ENCODE data around the gene XYLT1.
A peak's percentile ranks its signal among the peaks of the same experiment; 100 is the strongest.

Gene XYLT1

DNA sequence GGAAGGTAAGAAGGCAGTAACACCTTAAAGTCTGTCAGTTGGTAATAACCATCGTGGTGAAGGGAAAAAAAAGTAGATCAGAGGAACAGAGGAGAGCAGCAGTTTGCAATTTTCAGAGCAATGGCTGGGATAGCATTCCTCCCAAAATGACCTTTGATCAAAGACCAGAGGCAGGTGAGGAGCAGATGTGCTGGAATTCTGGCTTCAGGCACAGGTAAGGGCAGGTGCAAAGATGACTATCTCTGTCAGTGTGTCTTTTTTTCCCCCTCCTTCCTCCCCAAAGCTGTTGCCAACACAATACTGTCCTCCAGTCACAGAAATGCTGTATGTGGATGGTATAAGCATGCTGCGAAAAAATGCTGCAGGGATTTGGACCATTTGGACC, 166.7 kb downstream of the XYLT1 start:
- no peak for DNase-seq

DNA sequence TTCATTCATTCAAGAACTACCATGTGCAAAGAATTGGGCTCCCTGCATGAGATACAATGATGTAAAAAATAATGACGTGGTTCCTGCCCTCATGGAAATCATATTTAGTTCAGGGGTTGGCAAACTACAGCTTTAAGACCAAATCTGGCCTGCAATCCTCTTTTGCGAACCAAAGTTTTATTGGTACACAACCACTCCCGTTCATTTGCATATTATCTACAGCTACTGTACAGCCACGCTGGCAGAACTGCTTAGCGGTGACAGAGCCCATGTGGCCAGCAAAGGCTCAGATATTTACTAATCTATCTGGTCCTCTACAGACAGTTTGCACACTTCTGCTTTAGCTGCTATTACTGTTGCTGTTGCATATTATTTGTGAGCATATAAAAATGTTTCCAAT, 167.7 kb downstream of the XYLT1 start:
- DNase-seq = peak; percentile 84

DNA sequence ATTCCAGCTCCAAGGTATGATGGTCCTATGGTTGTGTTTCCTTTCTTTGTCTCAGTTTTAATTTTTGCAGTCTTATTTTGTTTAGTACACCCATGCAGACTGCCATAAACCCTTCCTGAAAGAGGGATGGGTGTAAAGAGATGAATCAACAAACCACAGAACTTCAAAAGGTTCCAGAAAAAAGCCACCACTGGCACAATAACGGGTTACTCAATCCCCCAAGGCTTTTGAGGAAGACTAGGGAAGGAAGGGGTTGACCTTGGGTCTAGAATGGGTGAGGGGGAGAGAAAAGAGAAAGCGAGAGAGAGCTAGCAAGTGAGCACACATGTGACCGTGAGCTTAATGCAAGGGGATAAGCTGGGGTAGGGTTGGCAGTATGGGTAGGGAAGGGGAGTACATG, 168.1 kb downstream of the XYLT1 start:
- DNase-seq = peak; percentile 33

DNA sequence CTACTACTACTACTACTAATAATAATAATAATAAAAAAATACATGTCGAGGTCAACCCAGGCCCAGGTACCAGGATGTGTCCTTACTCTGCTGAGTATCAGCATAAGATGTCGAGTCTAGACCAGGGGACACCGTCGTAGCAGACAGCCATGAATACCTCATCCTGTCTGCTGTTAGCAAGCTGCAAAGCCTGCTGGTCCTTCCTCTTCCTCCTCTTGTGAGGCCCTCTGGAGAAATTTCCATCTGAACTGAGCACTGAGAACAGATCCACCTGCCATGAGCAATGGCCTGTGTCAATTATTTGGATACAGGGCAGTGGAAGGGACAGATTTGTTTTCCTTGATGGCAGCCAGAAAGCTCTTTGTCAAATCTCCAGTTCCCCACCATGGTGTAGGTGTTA, 168.5 kb downstream of the XYLT1 start:
- no peak for DNase-seq

DNA sequence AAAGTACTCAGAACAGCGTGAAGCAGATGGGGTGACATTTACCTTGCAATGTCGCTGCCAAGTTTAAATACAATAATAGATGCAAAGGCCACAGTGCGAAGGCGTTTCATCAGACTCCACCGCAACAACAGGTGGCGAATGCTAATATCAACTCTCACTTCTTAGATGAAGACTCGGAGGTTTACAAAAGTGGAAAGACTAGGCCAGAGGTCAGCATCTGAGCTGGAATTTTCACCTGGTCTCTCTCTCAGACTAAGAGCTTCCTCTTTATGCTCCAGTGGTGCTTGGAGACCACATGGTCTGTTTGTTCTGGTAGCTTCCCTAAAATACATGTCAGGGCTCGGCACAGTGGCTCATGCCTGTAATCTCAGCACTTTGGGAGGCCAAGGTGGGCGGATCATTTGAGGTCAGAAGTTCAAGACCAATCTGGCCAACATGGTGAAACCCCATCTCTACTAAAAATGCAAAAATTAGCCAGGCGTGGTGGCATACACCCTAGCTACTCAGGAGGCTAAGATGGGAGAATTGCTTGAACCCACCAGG, 169.1 kb downstream of the XYLT1 start:
- peak; percentile 57 for DNase-seq

DNA sequence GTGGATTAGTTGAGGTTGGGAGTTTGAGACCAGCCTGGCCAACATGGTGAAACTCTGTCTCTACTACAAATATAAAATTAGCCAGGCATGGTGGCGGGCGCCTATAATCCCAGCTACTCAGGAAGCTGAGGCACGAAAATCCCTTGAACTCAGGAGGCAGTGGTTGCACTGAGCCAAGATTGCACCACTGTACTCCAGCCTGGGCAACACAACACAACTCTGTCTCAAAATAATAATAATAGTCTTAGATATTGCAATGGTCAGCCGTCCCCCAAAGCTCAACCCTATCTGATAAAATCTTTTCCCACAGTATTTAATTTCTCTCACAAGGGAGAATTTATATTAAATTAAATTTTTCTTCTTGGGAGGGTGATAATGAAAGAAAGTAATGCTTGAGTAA, 169.6 kb downstream of the XYLT1 start:
- no peak for DNase-seq

DNA sequence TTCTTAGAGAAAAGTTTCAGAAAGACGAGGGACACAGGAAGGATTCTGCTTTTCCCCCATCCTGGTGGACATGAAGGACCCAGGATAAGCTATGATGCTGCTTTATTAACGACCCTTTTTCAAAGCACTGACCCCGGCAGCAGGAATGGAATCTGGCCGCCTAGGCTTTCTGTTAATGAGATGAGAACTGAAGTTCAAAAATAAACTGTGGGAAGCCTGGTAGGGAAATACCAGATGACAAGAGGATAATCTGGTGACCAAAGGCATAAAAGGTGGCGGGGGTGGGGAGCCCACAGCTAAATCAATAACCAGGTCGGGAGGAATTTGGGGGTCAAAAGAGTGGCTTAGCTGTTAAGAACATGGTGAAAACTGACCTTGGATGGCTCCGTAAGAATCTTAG, 171.0 kb downstream of the XYLT1 start:
- DNase-seq = no peak

DNA sequence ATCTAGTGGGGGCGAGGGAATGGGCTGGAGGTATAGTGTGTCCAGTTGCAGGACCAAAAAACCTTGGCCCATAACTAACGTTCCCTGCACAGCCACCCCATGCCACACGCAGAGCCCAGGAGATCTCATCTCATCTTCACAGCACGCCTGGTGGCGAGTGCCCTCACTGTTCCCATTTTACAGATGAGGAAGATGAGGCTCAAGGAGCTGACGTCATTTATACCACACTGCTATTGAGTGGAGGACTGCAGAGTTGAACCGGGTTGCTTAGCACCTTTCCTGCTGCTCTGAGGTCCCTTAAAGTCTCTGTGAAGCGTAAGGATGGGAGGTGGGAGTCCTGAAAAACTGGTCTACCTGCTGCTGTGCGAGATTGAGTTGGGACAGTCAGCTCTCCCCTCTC, 172.5 kb downstream of the XYLT1 start:
- no peak for DNase-seq

DNA sequence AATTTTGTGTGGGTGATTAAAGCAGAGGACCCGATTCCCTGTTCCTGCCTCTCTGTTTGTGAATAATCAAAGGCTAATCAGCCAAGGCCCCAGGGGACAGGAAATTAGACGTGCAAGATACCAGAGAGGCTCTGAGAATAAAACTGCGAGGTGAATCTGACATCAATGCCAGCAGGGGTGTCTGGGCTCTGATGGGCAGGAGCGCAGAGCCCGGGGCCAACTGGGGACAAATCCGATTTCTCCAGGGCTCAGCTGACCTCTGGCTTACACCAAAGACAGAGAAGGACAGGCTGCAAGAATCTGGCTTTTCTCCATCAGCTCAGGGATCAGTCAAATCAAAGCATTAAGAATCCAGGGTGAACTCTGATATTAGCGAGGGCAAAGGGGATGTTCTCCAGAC, 174.3 kb downstream of the XYLT1 start:
- DNase-seq = no peak

DNA sequence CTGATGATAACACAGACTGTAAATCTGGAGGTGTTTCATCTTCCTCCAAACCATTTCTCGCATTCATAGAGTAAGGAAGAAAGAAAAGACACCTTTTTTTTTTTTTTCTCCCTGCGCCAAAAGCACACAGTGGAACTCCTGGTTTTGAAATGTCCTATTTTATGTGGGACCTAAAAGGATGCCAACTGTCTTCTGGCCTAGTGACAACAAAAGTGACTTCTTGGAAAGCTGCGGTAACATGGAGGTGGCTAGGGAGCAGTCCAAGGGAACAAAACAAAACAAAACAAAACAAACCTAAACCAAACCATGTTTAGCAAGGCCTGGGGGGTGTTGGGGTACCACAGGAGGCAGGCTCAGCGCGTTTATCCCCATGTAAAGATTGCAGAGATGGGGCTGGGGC, 174.8 kb downstream of the XYLT1 start:
- DNase-seq = no peak

DNA sequence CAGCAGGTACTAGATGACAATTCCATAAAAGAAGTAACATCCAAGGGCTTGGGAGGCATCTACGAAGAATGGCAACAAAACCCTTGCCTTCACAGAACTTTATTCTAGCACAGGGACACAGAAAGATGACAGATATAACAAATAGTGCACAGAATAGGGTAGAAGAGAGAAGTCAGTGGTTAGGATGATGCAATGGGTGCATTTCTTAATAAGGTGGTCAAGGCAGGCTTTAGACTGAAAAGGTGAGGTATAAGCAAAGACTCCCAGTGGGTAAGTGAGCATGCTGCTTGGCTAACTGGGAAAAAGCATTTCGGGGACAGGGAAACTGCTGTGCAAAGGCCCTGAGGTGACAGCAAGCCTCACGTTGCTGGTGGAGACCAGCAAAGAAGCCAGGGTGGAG, 175.9 kb downstream of the XYLT1 start:
- DNase-seq = peak; percentile 59

DNA sequence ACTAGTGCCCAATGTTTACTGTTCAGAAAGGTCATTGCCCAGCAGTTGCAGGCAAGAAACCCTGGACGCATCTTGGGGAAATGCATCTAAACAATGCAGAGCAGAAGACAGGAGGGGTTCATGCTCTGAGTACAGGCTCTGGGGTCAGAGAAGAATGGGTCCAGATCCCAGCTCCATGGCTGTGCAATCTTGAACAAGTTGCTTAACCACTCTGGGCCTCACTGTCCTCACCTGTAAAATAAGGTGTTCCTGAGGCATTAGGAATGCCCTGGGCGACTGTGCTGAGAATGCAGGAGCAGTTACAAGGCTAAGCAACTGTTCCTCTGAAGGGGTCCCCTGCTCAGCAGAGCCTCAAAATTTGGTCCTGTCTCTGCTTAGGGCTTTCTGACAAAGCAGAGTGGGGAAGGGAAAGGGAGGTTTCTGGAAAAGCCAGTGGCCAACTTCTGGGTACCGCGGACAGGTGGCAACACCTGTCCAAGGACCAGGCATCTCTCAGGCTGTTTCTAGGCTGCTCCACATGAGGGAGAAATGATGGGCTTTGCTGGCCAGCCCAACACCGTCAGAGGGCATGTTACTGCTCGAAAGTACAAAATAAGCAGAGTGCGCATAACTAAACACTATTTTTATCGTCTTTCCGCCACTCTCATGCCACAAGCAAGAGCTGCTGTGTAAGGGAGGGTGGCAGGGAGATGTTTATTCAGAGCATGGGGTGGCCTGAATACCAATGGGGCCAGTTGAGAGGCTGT, 176.8 kb downstream of the XYLT1 start:
- DNase-seq = no peak

DNA sequence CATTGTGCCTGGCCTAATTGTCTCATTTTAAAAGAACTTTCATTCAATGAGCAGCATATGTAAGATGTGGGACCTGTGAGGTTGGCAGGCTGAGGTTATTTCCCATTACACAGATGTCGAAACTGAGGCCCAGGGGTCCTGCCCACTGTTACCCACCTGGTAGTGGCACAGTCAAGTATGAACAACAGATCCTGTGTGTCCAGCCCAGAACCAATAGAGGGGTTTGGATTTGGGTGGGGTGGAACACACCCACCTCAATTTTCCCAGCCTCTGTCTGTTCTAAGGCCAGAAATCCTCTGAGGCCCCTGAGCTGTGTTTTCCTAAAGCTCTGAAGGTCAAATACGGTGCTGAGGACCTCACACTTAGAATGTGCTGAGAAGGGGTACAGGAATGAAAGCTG, 179.5 kb downstream of the XYLT1 start:
- no peak for DNase-seq

DNA sequence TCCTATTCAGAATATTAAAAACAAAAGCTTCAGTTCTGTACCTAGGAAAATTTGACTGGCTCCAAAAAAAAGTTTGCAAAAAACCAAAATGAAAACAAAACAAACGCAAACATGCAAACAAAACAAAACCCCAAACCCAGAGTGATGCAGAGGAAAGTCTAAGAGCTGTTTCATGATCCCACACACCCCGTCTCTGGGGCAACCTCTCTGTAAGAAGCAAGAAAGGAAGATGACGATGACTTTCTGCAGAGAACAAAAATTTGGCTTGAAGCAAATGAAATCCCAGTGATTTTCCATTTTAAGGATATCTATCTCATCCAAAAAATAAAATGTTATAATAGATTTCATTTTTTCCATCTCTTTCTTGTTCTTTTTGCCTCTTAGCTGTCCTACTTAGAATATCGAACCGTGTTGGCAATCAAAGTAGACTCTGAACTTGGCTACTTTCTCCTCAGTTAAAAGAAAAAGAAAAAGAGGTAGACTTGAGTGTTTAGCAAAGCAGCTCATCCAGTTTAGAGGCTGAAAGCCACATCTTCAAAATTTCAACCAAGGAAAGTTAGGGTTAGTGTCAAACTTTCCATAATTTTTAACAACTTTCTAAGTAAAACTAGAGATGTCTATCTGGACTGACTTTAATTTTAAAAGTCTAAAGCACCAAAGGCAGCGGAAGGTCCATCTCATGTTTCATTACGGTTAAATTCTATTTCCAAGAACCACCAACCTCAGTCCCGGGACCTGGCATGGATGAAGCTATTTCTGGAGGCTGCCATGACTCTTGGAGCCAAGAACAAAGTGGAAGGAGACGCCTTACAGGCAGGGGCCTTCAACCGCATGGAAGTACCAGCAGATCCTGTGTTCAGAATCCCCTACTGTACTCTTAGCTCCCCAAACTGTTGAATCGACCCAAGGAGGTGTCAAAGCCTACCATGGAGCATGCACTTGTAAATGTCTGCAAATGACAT, 180.8 kb downstream of the XYLT1 start:
- DNase-seq = no peak

DNA sequence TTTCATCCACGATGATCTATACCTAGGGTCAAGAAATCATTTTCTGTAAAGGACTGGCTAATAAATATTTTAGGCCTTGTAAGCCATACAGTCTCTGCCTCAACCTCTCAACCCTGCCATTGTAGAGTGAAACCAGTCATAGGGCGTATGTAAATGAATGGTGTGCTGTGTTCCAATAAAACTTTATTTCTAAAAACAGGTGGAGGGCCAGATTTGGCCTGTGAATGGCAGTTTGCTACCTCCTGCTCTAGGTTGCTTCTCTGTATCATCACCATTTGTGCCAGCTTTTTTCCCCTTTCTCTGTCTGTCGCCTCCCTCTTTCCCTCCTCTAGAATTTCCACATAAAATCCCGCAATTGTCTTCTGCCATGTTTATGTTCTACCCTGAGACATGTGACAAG, 181.7 kb downstream of the XYLT1 start:
- no peak for DNase-seq

DNA sequence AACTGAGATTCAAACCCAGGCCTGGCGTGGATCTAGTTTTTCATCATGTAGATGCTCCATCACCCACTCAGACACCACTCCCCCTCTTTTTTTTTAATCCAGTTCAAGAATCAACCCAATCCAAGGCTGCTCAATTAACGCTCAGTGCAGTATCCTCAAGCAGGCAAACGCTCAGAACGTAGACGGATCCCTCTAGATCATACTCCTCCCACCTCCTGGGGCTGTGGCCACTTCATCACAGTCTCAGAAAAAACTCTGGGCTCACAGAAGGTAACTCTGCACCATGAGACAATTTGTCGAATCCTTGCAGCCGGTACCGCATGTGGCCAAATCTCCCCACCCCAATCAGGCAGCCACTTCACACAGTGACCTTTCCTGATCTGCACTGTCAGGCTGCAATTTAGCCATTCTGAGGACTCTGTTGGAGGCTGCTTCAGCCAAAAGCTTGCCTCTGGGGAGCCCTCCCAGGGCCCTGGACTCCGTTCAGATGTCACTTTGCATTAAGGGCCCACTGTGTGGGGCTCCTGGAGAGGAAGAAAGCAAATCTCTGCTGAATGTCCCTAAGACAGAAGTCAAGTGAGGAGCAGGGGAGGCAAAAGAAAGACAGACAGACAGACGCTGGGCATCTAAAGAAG, 183.5 kb downstream of the XYLT1 start:
- no peak for DNase-seq

DNA sequence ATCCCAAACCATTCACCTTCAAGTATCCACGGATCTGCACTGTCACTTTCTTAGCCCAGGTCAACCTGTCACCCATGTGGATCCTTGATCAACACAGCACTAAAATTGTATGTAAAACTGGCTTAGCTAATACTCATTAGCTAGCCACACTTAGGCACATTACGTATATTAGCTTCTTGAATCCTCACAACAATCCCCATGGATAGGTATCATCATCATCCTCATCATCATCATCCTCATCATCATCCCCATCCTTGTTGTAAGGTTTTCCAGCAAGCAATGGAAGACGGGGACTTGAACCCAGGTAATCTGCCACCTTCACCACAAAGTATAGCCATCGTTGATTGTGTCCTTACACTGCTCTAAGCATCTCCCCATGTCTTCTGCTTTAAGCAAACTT, 184.3 kb downstream of the XYLT1 start:
- DNase-seq = no peak

DNA sequence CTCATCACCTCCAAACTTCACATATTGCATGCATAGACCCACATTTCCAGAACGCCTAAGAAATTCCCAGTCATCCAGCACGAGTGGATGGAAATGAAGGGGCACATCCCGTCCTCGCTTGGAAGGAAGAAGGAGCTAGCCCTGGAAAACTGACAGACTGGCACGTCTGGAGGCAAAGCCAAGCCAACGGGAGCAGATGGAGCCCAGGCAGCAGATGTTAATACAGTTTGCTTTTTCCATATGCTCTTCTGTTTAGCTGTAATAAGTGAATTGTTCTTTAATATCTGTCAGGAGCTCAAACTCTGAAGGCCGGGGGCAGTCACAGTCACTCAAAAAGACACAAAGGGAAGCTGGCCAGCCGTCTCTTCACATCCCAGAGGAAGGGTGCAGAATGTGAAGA, 187.7 kb downstream of the XYLT1 start:
- no peak for DNase-seq

DNA sequence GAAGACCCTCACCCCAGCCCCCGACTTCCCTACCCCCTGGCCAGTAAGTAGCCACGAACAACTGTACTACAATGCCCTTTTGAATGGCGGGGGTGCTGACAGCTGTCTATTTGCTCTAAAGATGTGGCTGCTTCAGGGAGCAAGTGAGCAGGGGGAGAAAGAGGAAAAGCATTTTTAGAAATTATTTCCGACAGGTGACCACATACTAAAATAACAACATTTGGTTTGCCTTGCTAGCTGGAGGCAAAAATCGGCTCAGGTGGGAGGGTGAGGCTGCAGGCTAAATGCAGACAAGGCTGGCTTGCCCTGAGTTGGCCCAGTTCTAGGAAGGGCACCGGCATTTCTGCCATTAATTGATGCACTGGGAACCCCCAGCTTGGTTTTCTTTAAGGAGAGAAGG, 188.5 kb downstream of the XYLT1 start:
- no peak for DNase-seq

DNA sequence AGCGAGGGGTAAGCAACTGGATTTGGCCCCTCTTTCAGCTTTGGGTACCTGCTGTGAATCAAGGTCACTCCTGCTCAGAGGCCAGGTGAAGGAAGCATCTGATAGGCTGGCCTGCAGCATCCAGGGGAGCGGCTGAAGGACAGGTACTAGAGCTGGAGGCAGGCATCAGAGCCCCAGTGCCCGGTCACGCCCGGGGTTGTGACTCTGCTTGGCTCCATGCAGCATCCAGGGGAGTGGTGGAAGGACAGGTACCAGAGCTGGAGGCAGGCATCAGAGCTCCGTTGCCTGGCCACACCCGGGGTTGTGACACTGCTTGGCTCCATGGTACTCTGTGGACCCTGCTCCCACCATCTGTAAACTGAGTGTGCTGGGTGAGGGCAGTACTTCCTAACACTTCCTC, 189.7 kb downstream of the XYLT1 start:
- no peak for DNase-seq

DNA sequence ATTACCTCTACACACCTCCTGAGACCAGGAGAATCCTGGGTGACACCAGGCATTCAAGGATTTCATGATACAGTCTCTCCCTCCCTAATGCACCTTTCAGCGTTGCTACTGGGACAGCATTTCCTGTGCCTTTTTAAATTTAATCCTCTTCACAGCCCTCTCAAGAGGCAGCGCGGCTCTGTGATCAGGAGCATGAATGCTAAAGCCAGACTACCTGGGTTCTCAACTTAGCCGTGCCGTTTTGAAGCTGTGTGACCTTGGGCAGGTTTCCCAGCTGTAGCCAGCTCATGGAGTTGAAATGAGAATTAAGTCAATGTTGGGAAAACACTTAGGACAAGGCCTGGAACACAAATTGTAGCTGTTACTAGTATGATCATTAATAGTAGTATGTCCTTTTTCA, 191.8 kb downstream of the XYLT1 start:
- DNase-seq = no peak

DNA sequence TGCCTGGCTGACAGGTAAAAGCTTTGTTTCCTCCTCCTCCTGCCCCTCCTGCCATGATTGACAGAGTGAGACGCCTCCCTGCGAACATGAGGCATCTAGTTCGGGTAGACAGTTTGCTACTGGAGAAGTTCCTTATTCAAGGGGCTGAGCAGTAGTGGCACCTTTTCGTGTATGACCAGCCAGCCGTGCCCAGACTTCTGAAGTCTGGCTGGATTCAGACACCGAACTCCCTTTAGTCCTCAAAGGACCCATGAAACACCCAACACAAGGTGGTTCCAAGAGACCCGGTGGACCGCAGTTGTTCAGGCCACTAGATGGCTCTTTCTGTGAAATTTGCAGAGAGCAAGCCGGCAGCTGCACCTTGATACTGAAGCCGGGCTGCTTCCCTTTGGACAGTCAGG, 192.8 kb downstream of the XYLT1 start:
- peak; percentile 54 for DNase-seq

DNA sequence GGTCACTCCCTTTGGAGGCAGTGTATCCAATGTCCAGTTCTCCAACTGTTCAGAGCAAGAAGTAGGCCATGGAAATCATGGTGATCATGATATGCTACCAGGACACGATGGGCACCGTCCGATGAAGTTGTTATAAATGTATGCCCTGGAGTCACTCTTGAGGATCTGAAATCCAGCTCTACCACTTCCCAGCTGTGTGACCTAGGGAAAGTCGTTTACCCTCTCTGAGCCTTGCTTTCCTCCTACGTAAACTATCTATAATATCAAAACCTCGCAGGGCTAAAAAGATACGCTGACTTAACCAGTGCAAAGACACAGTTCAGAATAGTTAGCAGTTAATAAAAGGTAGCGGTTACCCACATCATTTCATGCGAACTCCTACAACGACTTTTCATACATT, 194.2 kb downstream of the XYLT1 start:
- DNase-seq = no peak

Data from hematopoietic multipotent progenitor cell treated with erythropoietin and hydrocortisone succinate and interleukin-3 and kit ligand, for 4 days (in vitro differentiated cells).